B cell (primary cell): ENCODE data around the gene TIMM10. TPM values are rescaled to one million over a fixed set of nuclear protein-coding genes. Genes with fewer than 3 reads are reported as not detected.

Experiments used
- ATAC-seq: fragments of 200-7000 bp; cut with Tn5 transposase; one replicate; pipeline ENCODE4 v1.10.0; 2021; ENCODE audit warnings: low read depth, mild to moderate bottlenecking, moderate number of reproducible peaks, moderate library complexity
- CTCF ChIA-PET: fragments of 350-600 bp; sonication (Branson Sonifier 250); formaldehyde crosslinking; loops from one replicate; lab custom pipeline; 2021; ENCODE audit warnings: antibody characterized with exemption, inconsistent platforms; lab: Charles Lee
- POLR2A ChIA-PET: fragments of 350-600 bp; sonication (Branson Sonifier 250); formaldehyde crosslinking; loops from one replicate; lab custom pipeline; 2021; ENCODE audit warnings: antibody characterized with exemption; lab: Charles Lee
- DNase-seq: peaks from one replicate; pipeline ENCODE4 v3.0.0; 2013
- H2AFZ ChIP-seq: 2 replicates; pipeline ENCODE4 v1.6.1; 2012; ENCODE audit warnings: mild to moderate bottlenecking, low read depth, low read length; ENCODE audit not compliant: insufficient read depth, poor library complexity, severe bottlenecking
- H3K27ac ChIP-seq, 2 donors: 1 replicate in 1 of 2; 2 replicates in 1 of 2; pipeline ENCODE4 v1.5.1; 2012 to 2013; ENCODE audit warnings: low read length in 2 of 2, mild to moderate bottlenecking in 2 of 2, moderate library complexity in 1 of 2
- H3K27me3 ChIP-seq, 4 experiments: fragments of 200-600 bp in 1 of 4; sonication (generic) in 1 of 4; replicated peaks in 1 of 4; 1 replicate in 2 of 4; 2 replicates in 2 of 4; pipeline versions ENCODE4 v1.6.1 to v1.7.0; 2013 to 2016; ENCODE audit warnings: low read length in 3 of 4, mild to moderate bottlenecking in 2 of 4, mixed read lengths in 1 of 4, moderate library complexity in 1 of 4; ENCODE audit not compliant: insufficient read depth in 4 of 4, control insufficient read depth in 3 of 4; ENCODE audit errors: control extremely low read depth in 1 of 4
- H3K36me3 ChIP-seq, 2 experiments: replicated peaks in 1 of 2; 1 replicate in 1 of 2; 2 replicates in 1 of 2; pipeline versions ENCODE4 v1.6.1 to v1.7.1; 2013; ENCODE audit warnings: low read length in 1 of 2; ENCODE audit not compliant: insufficient read depth in 2 of 2, control insufficient read depth in 1 of 2; ENCODE audit errors: control extremely low read depth in 1 of 2, extremely low read depth in 1 of 2
- H3K4me1 ChIP-seq, 2 donors: fragments of 200-600 bp in 1 of 2; sonication (generic) in 1 of 2; 1 replicate in 1 of 2; 2 replicates in 1 of 2; pipeline versions ENCODE4 v1.5.1 to v1.6.1; 2013 to 2017; ENCODE audit warnings: low read length in 2 of 2; ENCODE audit not compliant: control insufficient read depth in 2 of 2, insufficient read depth in 2 of 2
- H3K4me2 ChIP-seq: replicated peaks from 2 replicates; pipeline ENCODE3; 2012; ENCODE audit warnings: mild to moderate bottlenecking, low read depth, low read length; ENCODE audit not compliant: poor library complexity, severe bottlenecking
- H3K4me3 ChIP-seq, 5 experiments: fragments of 200-600 bp in 1 of 5; sonication (generic) in 1 of 5; 1 replicate in 3 of 5; 2 replicates in 2 of 5; pipeline versions ENCODE4 v1.5.1 to v1.7.0; 2011 to 2016; ENCODE audit warnings: low read length in 4 of 5, mild to moderate bottlenecking in 4 of 5, low read depth in 2 of 5, control low read depth in 1 of 5, moderate library complexity in 1 of 5; ENCODE audit not compliant: insufficient read depth in 1 of 5; ENCODE audit errors: control extremely low read depth in 1 of 5, extremely low read depth in 1 of 5
- H3K79me2 ChIP-seq: fragments of 200-600 bp; sonication (generic); one replicate; pipeline ENCODE4 v1.6.0; 2016; ENCODE audit warnings: low read length; ENCODE audit not compliant: control insufficient read depth, insufficient read depth
- H3K9ac ChIP-seq: fragments of 200-600 bp; sonication (generic); 2 replicates; pipeline ENCODE4 v1.6.1; 2017; ENCODE audit warnings: mild to moderate bottlenecking, low read length, moderate library complexity
- H3K9me3 ChIP-seq, 3 donors: one replicate each; pipeline versions ENCODE4 v1.6.1 to v1.7.1; 2013; ENCODE audit warnings: low read length in 2 of 3; ENCODE audit not compliant: control insufficient read depth in 2 of 3, insufficient read depth in 1 of 3; ENCODE audit errors: control extremely low read depth in 1 of 3
- H4K20me1 ChIP-seq: 2 replicates; pipeline ENCODE4 v1.6.0; 2012; ENCODE audit warnings: mild to moderate bottlenecking, low read length; ENCODE audit not compliant: insufficient read depth, control insufficient read depth, poor library complexity, severe bottlenecking
- H3K27ac Mint-ChIP-seq: one replicate; pipeline ENCODE4 v1.8.0; 2021; ENCODE audit warnings: mixed read lengths
- H3K27me3 Mint-ChIP-seq: one replicate; pipeline ENCODE4 v1.8.0; 2021; ENCODE audit warnings: mixed read lengths
- H3K4me1 Mint-ChIP-seq: one replicate; pipeline ENCODE4 v1.8.0; 2021; ENCODE audit warnings: mixed read lengths
- H3K4me3 Mint-ChIP-seq: one replicate; pipeline ENCODE4 v1.8.0; 2021; ENCODE audit warnings: mixed read lengths
- H3K9me3 Mint-ChIP-seq: one replicate; pipeline ENCODE4 v1.8.0; 2022; ENCODE audit warnings: mixed read lengths; ENCODE audit not compliant: insufficient read depth
- CTCF ChIP-seq: fragments of 200-600 bp; IDR thresholded peaks from one replicate; pipeline ENCODE4 v1.8.0; 2022; ENCODE audit warnings: antibody characterized with exemption, mild to moderate bottlenecking
- EZH2 ChIP-seq: IDR thresholded peaks from 2 replicates; pipeline ENCODE4 v1.6.1; 2012; ENCODE audit warnings: borderline replicate concordance, low read depth, mild to moderate bottlenecking, moderate library complexity, low read length; ENCODE audit not compliant: insufficient read depth, poor library complexity, severe bottlenecking
- WGBS: methylation state at CpG from one replicate; pipeline ENCODE4 v1.1.5; 2013; ENCODE audit warnings: missing lambda C conversion rate; ENCODE audit not compliant: insufficient coverage; 5-methylcytosine and 5-hydroxymethylcytosine counted together
- intact Hi-C: fragments of 100-400 bp; cut with micrococcal nuclease; formaldehyde crosslinking; loops from one replicate; pipeline ENCODE4 v1.10.0; 2022
- polyA plus RNA-seq: library from polyadenylated mRNA; depleted of rRNA; stranded (reverse); fragments of >200 nt; gene quantifications from 2 replicates; pipeline ENCODE4 v1.2.3, GENCODE V29; 2012
- total RNA-seq, 2 donors: library from RNA; stranded (reverse); fragments of 120-200 nt in 1 of 2; gene quantifications; 1 replicate in 1 of 2; 2 replicates in 1 of 2; pipeline versions ENCODE4 v1.2.3 to v1.2.4, GENCODE V29; 2013 to 2022

TIMM10 gene
- total and polyA plus RNA-seq, 2 donors (not counting 1 experiment from before 2014, with no cell fraction given): 36.5 to 39.6 TPM

DNA sequence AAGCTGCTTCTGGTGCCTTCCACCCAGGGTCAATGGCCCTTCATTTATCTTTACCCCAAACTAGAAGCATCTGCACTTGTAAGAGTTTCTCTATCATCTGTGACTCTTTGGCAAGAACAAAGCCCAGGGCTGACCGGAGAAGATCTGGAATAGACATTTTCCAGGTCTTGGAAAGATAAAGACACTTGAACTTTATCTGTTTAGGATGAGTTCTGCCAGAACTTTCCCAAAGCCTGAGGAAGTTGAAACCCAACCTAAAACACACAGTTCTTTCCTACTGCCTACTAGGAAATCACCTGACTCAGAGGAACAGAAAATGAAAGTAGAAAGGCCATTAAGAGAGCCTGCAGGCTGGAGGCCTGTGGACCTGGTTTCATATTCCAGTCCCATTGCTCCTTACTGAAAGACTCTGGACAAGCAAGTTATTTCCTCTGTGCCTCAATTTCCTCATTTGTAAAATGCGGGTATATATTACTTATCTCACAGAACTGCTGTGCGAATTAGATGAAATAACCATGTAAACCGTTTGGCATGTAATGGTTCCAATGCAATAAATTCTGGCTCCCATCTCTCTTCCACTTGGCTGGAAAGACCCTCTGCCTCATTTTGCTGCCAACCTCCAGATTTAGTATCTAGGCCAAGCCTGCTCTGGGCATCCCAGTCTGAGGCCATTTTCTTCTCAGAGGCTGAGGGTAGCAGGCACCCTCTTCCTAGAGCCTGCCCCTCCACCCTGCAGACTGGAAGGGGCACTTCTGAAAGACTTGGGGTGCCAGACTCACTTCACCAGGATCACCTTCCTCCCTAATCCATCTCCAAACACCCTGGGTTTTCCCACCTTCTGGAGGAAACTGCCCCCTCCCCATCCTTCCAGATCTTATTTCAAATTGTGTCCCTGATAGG is 35.7 kb upstream of the TIMM10 start:
- ChIA-PET POLR2A (interaction anchor here (0.7 kb wide), 1 partner anchor 35 kb away, joined by 7 read pairs; no protein-coding TSS in a partner anchor), CTCF (interaction anchor here (0.6 to 5.9 kb wide), 8 partner anchors 27 to 1592 kb away, joined by 3 to 86 read pairs (median 6); partner anchors contain the start of gene TIMM10)
- Histone ChIP-seq H2AFZ (peak overlapping the region; percentile 99), H4K20me1 (peaks cover 17% of the 10 kb centered on the region), H3K4me3 (peak overlapping the region; percentile 83 to 99 (median 98)), H3K4me1 (peaks cover 18 to 31% of the 10 kb centered on the region in 2 donors), H3K79me2 (peaks cover 62% of the 10 kb centered on the region), H3K36me3 (peaks cover 0 to 15% of the 10 kb centered on the region in 2 experiments), H3K9ac (peak overlapping the region; percentile 85), H3K27me3 (no peaks in the 10 kb centered on the region), H3K9me3 (no peaks in the 10 kb centered on the region), H3K27ac (peak overlapping the region; percentile 83 to 92), H3K4me2 (peak overlapping the region; percentile 92)
- peak; percentile 32 for ATAC-seq
- Mint-ChIP-seq H3K9me3 (no peaks in the 10 kb centered on the region), H3K4me1 (peaks cover 45% of the 10 kb centered on the region), H3K27me3 (no peaks in the 10 kb centered on the region), H3K27ac (peak overlapping the region; percentile 75), H3K4me3 (peak overlapping the region; percentile 99)
- peak; percentile 77 for DNase-seq
- 0% methylated on average over 1 of the region's 4 CpGs for WGBS
- no peak for TF ChIP-seq EZH2
- intact Hi-C loops: loop anchor here (1.0 to 5.0 kb wide), 7 partner anchors 18 to 1011 kb away; partner anchors contain the start of genes CLP1, LPXN, SELENOH and ZFP91

GRCh38 chr11:57562596-57562995 is 32.0 kb upstream of the TIMM10 start:
- intact Hi-C loops: no loop called here
- Histone ChIP-seq H2AFZ (no peak overlapping the region), H3K36me3 (peaks cover 2 to 42% of the 10 kb centered on the region in 2 experiments), H3K9ac (no peak overlapping the region), H3K4me1 (peaks cover 15 to 25% of the 10 kb centered on the region in 2 donors), H3K4me3 (no peak overlapping the region), H3K27me3 (no peaks in the 10 kb centered on the region), H3K79me2 (peaks cover 87% of the 10 kb centered on the region), H4K20me1 (peaks cover 43% of the 10 kb centered on the region), H3K4me2 (no peak overlapping the region), H3K27ac (no peak overlapping the region), H3K9me3 (no peaks in the 10 kb centered on the region)
- DNase-seq: no peak
- no peak for ATAC-seq
- Mint-ChIP-seq H3K9me3 (no peaks in the 10 kb centered on the region), H3K4me1 (peaks cover 42% of the 10 kb centered on the region), H3K27me3 (no peaks in the 10 kb centered on the region), H3K4me3 (no peak overlapping the region), H3K27ac (no peak overlapping the region)
- TF ChIP-seq CTCF (no peak), EZH2 (no peak)
- 100% methylated on average over 1 of the region's 4 CpGs for WGBS
- ChIA-PET POLR2A (no interaction called here), CTCF (no interaction called here)
